ENCODE data around the gene KLHDC7B. TPM values are rescaled to one million over a fixed set of nuclear protein-coding genes. Genes with fewer than 3 reads are reported as not detected.

Gene KLHDC7B
- total RNA-seq, 1 experiment from 2014 or later, result not detected

DNA sequence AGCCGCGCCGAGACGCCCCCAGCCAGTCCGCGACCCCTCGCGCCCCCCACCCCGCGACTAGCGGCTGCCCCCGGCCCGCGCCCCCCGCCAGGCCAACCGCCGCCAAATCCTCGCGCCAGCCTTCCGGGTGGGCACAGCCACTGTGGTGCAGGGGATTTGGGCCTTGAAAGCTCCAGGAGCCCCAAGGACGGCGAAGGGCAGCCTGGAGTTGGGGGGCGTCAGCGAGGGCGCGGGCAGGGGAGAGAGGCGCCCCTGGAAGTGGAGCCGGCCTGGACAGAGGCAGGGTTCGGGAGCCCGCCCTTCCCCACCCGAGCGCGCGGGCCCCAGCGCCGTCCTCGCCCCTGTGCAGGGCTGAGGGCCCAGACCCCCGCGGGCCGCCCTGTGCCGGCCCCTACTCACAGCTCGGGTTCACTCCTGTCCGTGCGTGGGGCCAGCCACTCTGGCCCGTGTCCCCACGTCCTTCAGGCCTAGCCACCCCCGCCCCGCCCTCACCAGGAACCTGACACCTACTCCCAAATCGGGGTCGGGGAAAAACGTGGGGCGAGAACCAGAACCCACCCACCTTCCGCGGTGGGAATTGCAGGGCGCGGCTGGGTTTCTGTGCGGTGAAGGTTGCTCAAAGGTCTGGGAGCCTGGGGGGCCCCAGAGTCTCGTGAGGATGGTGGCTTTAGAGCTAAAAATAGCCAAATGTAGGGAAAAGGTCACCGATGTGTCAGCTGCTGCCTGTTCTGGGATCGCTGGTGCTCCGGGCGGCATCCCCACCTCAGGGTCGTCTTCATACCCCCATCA is 32.5 kb downstream of the KLHDC7B start, which contains the start of gene CPT1B:
CPT1B (minus strand) TSS at position 441 of the 789 bp plus-strand sequence. CDS start 512 bp downstream, outside the sequence.
- H2AFZ ChIP-seq (ENCODE audit: low read length), result no peak within 1 kb of the TSS
- no peaks in the 10 kb centered on the region for H3K27me3 ChIP-seq (ENCODE audit: low read length)
- no peak within 1 kb of the TSS for H3K4me3 ChIP-seq (ENCODE audit: low read length)
- H3K4me2 ChIP-seq (ENCODE audit: low read length), result no peak within 1 kb of the TSS
- H3K4me1 ChIP-seq (ENCODE audit: insufficient read depth, low read length), result peaks cover 5% of the 10 kb centered on the region
- H3K27ac ChIP-seq (ENCODE audit: low read length), result no peak within 1 kb of the TSS
- H3K79me2 ChIP-seq (ENCODE audit: low read length), result peaks cover 12% of the 10 kb centered on the region
- no peaks in the 10 kb centered on the region for H3K36me3 ChIP-seq (ENCODE audit: low read depth, low read length)
- no peaks in the 10 kb centered on the region for H3F3A ChIP-seq (ENCODE audit: low read length, unreplicated experiment)
- TF ChIP-seq EZH2 (IDR thresholded peaks at IDR 0.05; ENCODE audit: low read length, unreplicated experiment) (no peak), EZH2phosphoT487 (IDR thresholded peaks at IDR 0.05; ENCODE audit: borderline replicate concordance, low read length) (no peak), CTCF (conservative IDR thresholded peaks at IDR 0.05; ENCODE audit: low read depth, low read length) (no peak)
- H3K9me3 ChIP-seq (ENCODE audit: low read length), result no peaks in the 10 kb centered on the region
- intact Hi-C loops (cut with micrococcal nuclease), result no loop called here
- DNase-seq (no peak), ATAC-seq (no peak)
- H3K9me2 ChIP-seq (replicated peaks; ENCODE audit: low read length), result no peaks in the 10 kb centered on the region
- BruUV-seq (replicated peaks), result no TSS peak
- ChIA-PET POLR2A (ENCODE audit: unreplicated experiment) (no interaction called here), CTCF (no interaction called here)
- H3K9ac ChIP-seq (ENCODE audit: low read length), result no peak within 1 kb of the TSS
- no peaks in the 10 kb centered on the region for H4K20me1 ChIP-seq (ENCODE audit: low read length)

DNA sequence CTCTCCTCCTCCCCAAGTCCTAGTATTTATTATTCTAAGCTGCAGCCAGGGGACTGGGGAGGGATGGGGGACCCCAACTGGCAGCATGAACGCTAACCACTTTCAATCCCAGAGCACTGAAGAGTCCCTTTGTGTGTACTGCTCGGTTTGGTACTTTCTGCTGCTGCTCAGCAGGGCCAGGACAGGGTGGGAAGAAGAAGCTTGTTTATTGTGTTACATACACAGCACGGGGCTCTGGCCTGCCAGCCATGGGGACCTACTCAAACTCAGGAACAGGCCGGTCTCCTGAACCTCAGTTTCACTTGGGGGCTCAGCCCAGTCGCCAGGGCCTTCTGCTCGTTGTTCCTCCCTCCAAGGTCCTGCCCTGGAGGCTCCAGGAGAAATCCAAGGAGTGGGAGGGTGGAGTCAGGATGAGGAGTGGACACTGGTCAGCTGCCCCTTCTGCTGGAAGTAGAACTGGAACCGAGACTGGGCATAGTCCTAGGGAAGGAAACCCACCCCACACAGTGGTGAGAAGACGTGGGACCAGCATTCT is 33.1 kb downstream of the KLHDC7B start:
- BruUV-seq (replicated peaks), result no TSS peak
- peaks cover 18% of the 10 kb centered on the region for H3K79me2 ChIP-seq (ENCODE audit: low read length)
- CTCF ChIA-PET, result no interaction called here
- no peak overlapping the region for H2AFZ ChIP-seq (ENCODE audit: low read length)
- no peak overlapping the region for H3K27ac ChIP-seq (ENCODE audit: low read length)
- H3K4me2 ChIP-seq (ENCODE audit: low read length), result no peak overlapping the region
- no peak for DNase-seq
- no peak overlapping the region for H3K9ac ChIP-seq (ENCODE audit: low read length)
- H3K36me3 ChIP-seq (ENCODE audit: low read depth, low read length), result no peaks in the 10 kb centered on the region
- intact Hi-C loops (cut with micrococcal nuclease), result no loop called here
- H3F3A ChIP-seq (ENCODE audit: low read length, unreplicated experiment), result no peaks in the 10 kb centered on the region
- H3K9me2 ChIP-seq (replicated peaks; ENCODE audit: low read length), result no peaks in the 10 kb centered on the region
- POLR2A ChIA-PET (ENCODE audit: unreplicated experiment), result no interaction called here
- ATAC-seq, result no peak
- H3K27me3 ChIP-seq (ENCODE audit: low read length), result no peaks in the 10 kb centered on the region
- no peaks in the 10 kb centered on the region for H3K9me3 ChIP-seq (ENCODE audit: low read length)
- H3K4me3 ChIP-seq (ENCODE audit: low read length), result no peak overlapping the region
- no peak for TF ChIP-seq EZH2phosphoT487 (IDR thresholded peaks at IDR 0.05; ENCODE audit: borderline replicate concordance, low read length)
- TF ChIP-seq EZH2 (IDR thresholded peaks at IDR 0.05; ENCODE audit: low read length, unreplicated experiment), result no peak
- TF ChIP-seq CTCF (conservative IDR thresholded peaks at IDR 0.05; ENCODE audit: low read depth, low read length), result no peak
- no peaks in the 10 kb centered on the region for H4K20me1 ChIP-seq (ENCODE audit: low read length)
- peaks cover 5% of the 10 kb centered on the region for H3K4me1 ChIP-seq (ENCODE audit: insufficient read depth, low read length)

- CTCF ChIA-PET, result no interaction called here
- H3K27ac ChIP-seq (ENCODE audit: low read length), result no peak overlapping the region
- intact Hi-C loops (cut with micrococcal nuclease), result loop anchor here (5.0 kb wide), 1 partner anchor 113 kb away; no protein-coding TSS in a partner anchor
- H3K9me2 ChIP-seq (replicated peaks; ENCODE audit: low read length), result no peaks in the 10 kb centered on the region
- BruUV-seq (replicated peaks), result no TSS peak
- no peak overlapping the region for H3K9ac ChIP-seq (ENCODE audit: low read length)
- POLR2A ChIA-PET (ENCODE audit: unreplicated experiment), result no interaction called here
- no peak for DNase-seq
- no peaks in the 10 kb centered on the region for H3K9me3 ChIP-seq (ENCODE audit: low read length)
- no peaks in the 10 kb centered on the region for H4K20me1 ChIP-seq (ENCODE audit: low read length)
- H3F3A ChIP-seq (ENCODE audit: low read length, unreplicated experiment), result no peaks in the 10 kb centered on the region
- ATAC-seq, result no peak
- no peak overlapping the region for H3K4me2 ChIP-seq (ENCODE audit: low read length)
- H3K36me3 ChIP-seq (ENCODE audit: low read depth, low read length), result no peaks in the 10 kb centered on the region
- no peak overlapping the region for H3K4me3 ChIP-seq (ENCODE audit: low read length)
- H3K79me2 ChIP-seq (ENCODE audit: low read length), result peaks cover 18% of the 10 kb centered on the region
- H3K27me3 ChIP-seq (ENCODE audit: low read length), result no peaks in the 10 kb centered on the region
- H3K4me1 ChIP-seq (ENCODE audit: insufficient read depth, low read length), result peaks cover 5% of the 10 kb centered on the region
- no peak overlapping the region for H2AFZ ChIP-seq (ENCODE audit: low read length)
- TF ChIP-seq EZH2phosphoT487 (IDR thresholded peaks at IDR 0.05; ENCODE audit: borderline replicate concordance, low read length) (no peak), CTCF (conservative IDR thresholded peaks at IDR 0.05; ENCODE audit: low read depth, low read length) (no peak)
Measured at GRCh38 chr22:50579752-50580151, 34.1 kb downstream of the KLHDC7B start.
